Measurements from ENCODE around the gene CERS1. TPM values are rescaled to one million over a fixed set of nuclear protein-coding genes. Genes with fewer than 3 reads are reported as not detected.

Gene CERS1
- total RNA-seq, 1 experiment from 2014 or later = 0.96 TPM

GRCh38 chr19:18849838-18850400, 46.0 kb downstream of the CERS1 start:
- Histone ChIP-seq H2AFZ (ENCODE audit: low read depth, low read length, poor library complexity, severe bottlenecking) (no peak overlapping the region), H3K4me1 (ENCODE audit: control insufficient read depth in 1 of 2, insufficient read depth in 2 of 2, low read length in 2 of 2) (no peaks in the 10 kb centered on the region), H3K27me3 (ENCODE audit: insufficient read depth, low read length) (no peaks in the 10 kb centered on the region), H3K79me2 (ENCODE audit: insufficient read depth, low read length) (peaks cover 79% of the 10 kb centered on the region), H3K27ac (ENCODE audit: low read depth, low read length) (no peak overlapping the region), H4K20me1 (ENCODE audit: insufficient read depth) (peaks cover 18% of the 10 kb centered on the region; the same call in 1 of the 2 replicates), H3K9me3 (ENCODE audit: control insufficient read depth in 1 of 2, insufficient read depth in 1 of 2, low read depth in 1 of 2, low read length in 2 of 2) (no peaks in the 10 kb centered on the region), H3K4me2 (ENCODE audit: low read length) (no peak overlapping the region), H3K4me3 (replicated peaks in 1 of 2; ENCODE audit: low read depth in 1 of 2, low read length in 2 of 2) (no peak overlapping the region), H3K9me2 (ENCODE audit: insufficient read depth) (no peaks in the 10 kb centered on the region), H3K36me3 (ENCODE audit: control insufficient read depth in 1 of 2, insufficient read depth in 2 of 2, low read length in 2 of 2) (peaks cover 37 to 73% of the 10 kb centered on the region in 2 experiments), H3K9ac (ENCODE audit: low read length) (no peak overlapping the region)
- TF ChIP-seq TCF7L2 (IDR thresholded peaks at IDR 0.05; ENCODE audit: borderline replicate concordance, extremely low read depth, insufficient read depth, insufficient read length) = no peak
- no peak for TF ChIP-seq ATF3 (IDR thresholded peaks at IDR 0.05)
- no peak for TF ChIP-seq CEBPB (IDR thresholded peaks at IDR 0.05; ENCODE audit: low read depth)
- no peak for TF ChIP-seq SIN3A (IDR thresholded peaks at IDR 0.05; ENCODE audit: low read depth)
- TF ChIP-seq JUND (IDR thresholded peaks at IDR 0.05) = no peak
- no peak for TF ChIP-seq REST (IDR thresholded peaks at IDR 0.05; ENCODE audit: low read depth)
- TF ChIP-seq RAD21 (IDR thresholded peaks at IDR 0.05; ENCODE audit: low read depth) = no peak
- TF ChIP-seq ZFX (IDR thresholded peaks at IDR 0.05) = no peak
- TF ChIP-seq POLR2AphosphoS5 (IDR thresholded peaks at IDR 0.05; ENCODE audit: low read depth, low read length) = no peak
- no peak for TF ChIP-seq MAX (IDR thresholded peaks at IDR 0.05)
- no peak for TF ChIP-seq ZNF274 (IDR thresholded peaks at IDR 0.05; ENCODE audit: low read depth, low read length)
- TF ChIP-seq ZBTB33 (IDR thresholded peaks at IDR 0.05; ENCODE audit: extremely low read depth, insufficient replicate concordance, low read length) = no peak
- no peak for TF ChIP-seq EZH2phosphoT487 (IDR thresholded peaks at IDR 0.05; ENCODE audit: borderline replicate concordance)
- no peak for TF ChIP-seq YY1 (IDR thresholded peaks at IDR 0.05; ENCODE audit: extremely low read depth, insufficient replicate concordance, low read depth, low read length)
- TF ChIP-seq SP1 (IDR thresholded peaks at IDR 0.05; ENCODE audit: low read depth) = no peak
- no peak for TF ChIP-seq ELF1 (IDR thresholded peaks at IDR 0.05; ENCODE audit: borderline replicate concordance, low read depth)
- no peak for TF ChIP-seq CBX3 (IDR thresholded peaks at IDR 0.05; ENCODE audit: low read depth)
- TF ChIP-seq SRF (IDR thresholded peaks at IDR 0.05; ENCODE audit: low read depth) = no peak
- TF ChIP-seq EZH2 (IDR thresholded peaks at IDR 0.05) = no peak
- TF ChIP-seq CTCF (IDR thresholded peaks at IDR 0.05 in 2 of 3, conservative IDR thresholded peaks at IDR 0.05 in 1 of 3; ENCODE audit: borderline replicate concordance in 1 of 3, insufficient read depth in 1 of 3, low read depth in 2 of 3, low read length in 2 of 3) = no peak
- CTCF ChIA-PET = no interaction called here
- no peak for ATAC-seq
- DNase-seq (ENCODE audit: low read depth, low spot score) = no peak
- POLR2A ChIA-PET = no interaction called here
- RAD21 ChIA-PET (ENCODE audit: low non-redundant PET in 1 of 2, low total read pairs in 2 of 2, uncharacterized antibody in 2 of 2, unreplicated experiment in 2 of 2) = no interaction called here
- no TSS peak for BruUV-seq (replicated peaks)
- intact Hi-C loops (cut with micrococcal nuclease) = loop anchor here (5.0 kb wide), 1 partner anchor 398 kb away; no protein-coding TSS in a partner anchor

Data from HCT116 (cell line).